GM23248 (cell line): Measurements from ENCODE around the gene LDHAL6A. TPM values are rescaled to one million over a fixed set of nuclear protein-coding genes. Genes with fewer than 3 reads are reported as not detected.

Experiments used
- DNase-seq: peaks from one replicate; pipeline ENCODE4 v3.0.0-alpha.2; 2015
- H2AFZ ChIP-seq: fragments of 200-600 bp; sonication (generic); 2 replicates; pipeline ENCODE4 v1.6.1; 2016; ENCODE audit warnings: antibody characterized with exemption
- H3F3A ChIP-seq: fragments of 200-600 bp; sonication (generic); 2 replicates; pipeline ENCODE4 v1.6.1; 2016; ENCODE audit warnings: mild to moderate bottlenecking, antibody characterized with exemption, mixed run types; ENCODE audit not compliant: insufficient read depth
- H3K27ac ChIP-seq: fragments of 200-600 bp; sonication (generic); 2 replicates; pipeline ENCODE4 v1.5.1; 2016; ENCODE audit warnings: mild to moderate bottlenecking
- H3K27me3 ChIP-seq: fragments of 200-600 bp; sonication (generic); replicated peaks from 2 replicates; pipeline ENCODE4 v1.6.1; 2016; ENCODE audit warnings: mild to moderate bottlenecking; ENCODE audit not compliant: insufficient read depth
- H3K36me3 ChIP-seq: fragments of 200-600 bp; sonication (generic); 2 replicates; pipeline ENCODE4 v1.6.1; 2016; ENCODE audit warnings: low read depth, mild to moderate bottlenecking
- H3K4me1 ChIP-seq: fragments of 200-600 bp; sonication (generic); 2 replicates; pipeline ENCODE4 v1.6.1; 2016; ENCODE audit warnings: mild to moderate bottlenecking; ENCODE audit not compliant: insufficient read depth
- H3K4me2 ChIP-seq: fragments of 200-600 bp; sonication (generic); one replicate; pipeline ENCODE4 v1.6.1; 2016; ENCODE audit warnings: mild to moderate bottlenecking; ENCODE audit not compliant: unreplicated experiment
- H3K4me3 ChIP-seq: fragments of 200-600 bp; sonication (generic); 2 replicates; pipeline ENCODE4 v1.5.1; 2016; ENCODE audit warnings: mild to moderate bottlenecking
- H3K79me2 ChIP-seq: fragments of 200-600 bp; sonication (generic); 2 replicates; pipeline ENCODE4 v1.6.1; 2016; ENCODE audit warnings: mild to moderate bottlenecking; ENCODE audit not compliant: insufficient read depth
- H3K9ac ChIP-seq: fragments of 200-600 bp; sonication (generic); 2 replicates; pipeline ENCODE4 v1.6.1; 2016; ENCODE audit warnings: mild to moderate bottlenecking
- H3K9me2 ChIP-seq: fragments of 200-600 bp; sonication (generic); 2 replicates; pipeline ENCODE4 v1.6.1; 2016; ENCODE audit warnings: mixed run types, mild to moderate bottlenecking, moderate library complexity; ENCODE audit not compliant: insufficient read depth
- H3K9me3 ChIP-seq: fragments of 200-600 bp; sonication (generic); one replicate; pipeline ENCODE4 v1.6.1; 2017; ENCODE audit warnings: low read depth
- H4K20me1 ChIP-seq: fragments of 200-600 bp; sonication (generic); 2 replicates; pipeline ENCODE4 v1.6.0; 2016; ENCODE audit not compliant: insufficient read depth
- EZH2 ChIP-seq: fragments of 200-600 bp; sonication (generic); IDR thresholded peaks from 2 replicates; pipeline ENCODE4 v1.6.1; 2018; ENCODE audit warnings: antibody characterized with exemption, mild to moderate bottlenecking; ENCODE audit not compliant: insufficient read depth, poor library complexity, severe bottlenecking
- EZH2phosphoT487 ChIP-seq: fragments of 200-600 bp; sonication (generic); IDR thresholded peaks from 2 replicates; pipeline ENCODE4 v1.6.1; 2018; ENCODE audit warnings: antibody characterized with exemption, moderate library complexity, mild to moderate bottlenecking, low read depth; ENCODE audit not compliant: insufficient read depth
- WGBS, 2 experiments: methylation state at CpG; one replicate each; pipeline ENCODE4 v1.1.6; 2015 to 2017; ENCODE audit warnings: low lambda C conversion rate in 2 of 2, low coverage in 1 of 2; ENCODE audit errors: missing lambda C conversion rate in 2 of 2; 5-methylcytosine and 5-hydroxymethylcytosine counted together
- in situ Hi-C: fragments of 300-500 bp; cut with MboI; formaldehyde crosslinking; loops from 2 replicates; pipeline ENCODE4 v1.15.0; 2020
- polyA plus RNA-seq: library from polyadenylated mRNA; unstranded; fragments of >200 nt; fragmentation: Nextera tagmentation; extraction: Ambion mirVana; gene quantifications from 2 replicates; pipeline ENCODE4 v1.2.1, GENCODE V29; 2016
- total RNA-seq: library from RNA; depleted of rRNA; stranded (reverse); fragments of >200 nt; shearing (Covaris generic); gene quantifications from 2 replicates; pipeline ENCODE4 v1.2.3, GENCODE V29; 2014

Gene LDHAL6A
- total and polyA plus RNA-seq, 2 experiments from 2014 or later, result 0.09 TPM; not detected in 1

DNA sequence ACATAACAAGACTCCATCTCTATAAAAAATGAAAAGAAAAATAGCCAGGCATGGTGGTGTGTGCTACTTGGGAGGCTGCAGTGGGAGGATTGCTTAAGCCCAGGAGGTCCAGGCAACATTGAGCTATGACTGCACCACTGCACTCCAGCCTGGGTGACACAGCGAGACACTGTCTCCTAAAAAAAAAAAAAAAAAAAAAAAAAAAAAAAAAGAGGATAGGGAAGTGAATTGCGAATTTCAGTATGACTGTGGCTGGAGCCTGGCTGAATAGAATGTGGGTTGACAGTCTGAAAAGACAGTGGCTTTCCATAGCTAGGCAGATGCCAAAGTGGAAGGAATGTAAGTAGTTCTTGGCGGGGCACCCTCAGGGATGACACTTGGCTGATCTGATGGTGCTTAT is 6.4 kb upstream of the LDHAL6A start:
- Histone ChIP-seq H4K20me1 (no peaks in the 10 kb centered on the region), H3K27me3 (no peaks in the 10 kb centered on the region), H3K36me3 (no peaks in the 10 kb centered on the region), H3K9ac (no peak overlapping the region), H3K9me3 (no peaks in the 10 kb centered on the region), H2AFZ (no peak overlapping the region), H3K4me1 (no peaks in the 10 kb centered on the region), H3K79me2 (no peaks in the 10 kb centered on the region), H3K9me2 (no peaks in the 10 kb centered on the region), H3K27ac (no peak overlapping the region), H3F3A (no peaks in the 10 kb centered on the region), H3K4me3 (no peak overlapping the region), H3K4me2 (no peak overlapping the region)
- TF ChIP-seq EZH2phosphoT487 (no peak), EZH2 (no peak)
- no peak for DNase-seq
- in situ Hi-C loops, result no loop called here
- whole genome bisulfite sequencing, 2 experiments, result 74 to 78% methylated on average over 3 of the region's 3 CpGs

DNA sequence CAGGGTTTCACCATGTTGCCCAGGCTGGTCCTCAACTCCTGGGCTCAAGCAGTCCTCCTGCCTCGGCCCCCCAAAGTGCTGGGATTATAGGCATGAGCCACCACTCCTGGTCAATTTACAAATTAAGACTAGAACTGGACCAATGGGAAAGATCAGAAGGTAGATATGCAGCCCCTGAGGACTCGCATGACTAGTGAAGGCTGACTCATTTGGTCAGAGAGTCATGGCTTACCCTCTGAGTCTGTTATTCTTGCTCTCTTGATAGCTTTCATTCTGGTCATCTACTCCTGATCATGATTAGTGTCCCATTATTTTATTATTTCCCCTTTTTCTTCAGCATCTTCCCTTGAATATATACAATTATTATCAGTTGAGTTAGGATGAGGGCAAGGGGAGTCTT is 2.7 kb upstream of the LDHAL6A start:
- H3K27me3 ChIP-seq, result no peaks in the 10 kb centered on the region
- H3K9ac ChIP-seq, result no peak overlapping the region
- 26 to 36% methylated on average over 2 of the region's 2 CpGs for WGBS, 2 experiments
- H3K36me3 ChIP-seq, result no peaks in the 10 kb centered on the region
- TF ChIP-seq EZH2 (no peak), EZH2phosphoT487 (no peak)
- H3K79me2 ChIP-seq, result no peaks in the 10 kb centered on the region
- H3K4me1 ChIP-seq, result no peaks in the 10 kb centered on the region; the same call in 1 of the 2 replicates
- no peak overlapping the region for H3K27ac ChIP-seq
- DNase-seq, result peak; percentile 69
- H3F3A ChIP-seq, result no peaks in the 10 kb centered on the region
- H3K9me3 ChIP-seq, result no peaks in the 10 kb centered on the region
- H3K4me2 ChIP-seq, result no peak overlapping the region
- no peaks in the 10 kb centered on the region for H4K20me1 ChIP-seq
- H3K4me3 ChIP-seq, result no peak overlapping the region
- H3K9me2 ChIP-seq, result no peaks in the 10 kb centered on the region
- H2AFZ ChIP-seq, result no peak overlapping the region
- in situ Hi-C loops, result no loop called here

DNA sequence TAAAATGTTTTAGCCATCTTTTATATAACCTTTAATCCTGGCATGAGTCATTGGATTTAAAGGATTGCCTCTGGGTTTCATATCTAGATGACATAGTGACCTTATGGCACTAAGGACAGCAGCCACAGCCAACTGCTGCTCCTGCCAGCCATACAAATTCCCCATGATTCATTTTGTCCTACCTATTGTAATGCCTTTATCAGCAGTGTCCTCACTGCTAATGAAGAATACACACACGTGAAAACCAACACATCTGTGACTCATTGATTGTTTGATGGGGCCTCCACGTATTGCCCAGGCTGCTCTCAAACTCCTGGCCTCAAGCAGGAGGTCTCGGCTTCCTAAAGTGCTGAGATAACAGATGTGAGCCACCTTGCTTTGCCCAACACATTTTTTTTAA is 1.8 kb downstream of the LDHAL6A start:
- in situ Hi-C loops, result no loop called here
- no peaks in the 10 kb centered on the region for H3K79me2 ChIP-seq
- no peak overlapping the region for H2AFZ ChIP-seq
- no peak overlapping the region for H3K27ac ChIP-seq
- TF ChIP-seq EZH2phosphoT487 (no peak), EZH2 (no peak)
- no peaks in the 10 kb centered on the region for H3K9me3 ChIP-seq
- DNase-seq, result no peak
- H3K4me3 ChIP-seq, result no peak overlapping the region
- no peaks in the 10 kb centered on the region for H3K9me2 ChIP-seq
- no peaks in the 10 kb centered on the region for H3K27me3 ChIP-seq
- 20 to 22% methylated on average over 3 of the region's 3 CpGs for WGBS, 2 experiments
- H3K4me1 ChIP-seq, result no peaks in the 10 kb centered on the region; the same call in 1 of the 2 replicates
- H3K4me2 ChIP-seq, result no peak overlapping the region
- H3K9ac ChIP-seq, result no peak overlapping the region
- H4K20me1 ChIP-seq, result no peaks in the 10 kb centered on the region; the same call in 1 of the 2 replicates
- H3K36me3 ChIP-seq, result no peaks in the 10 kb centered on the region
- no peaks in the 10 kb centered on the region for H3F3A ChIP-seq

DNA sequence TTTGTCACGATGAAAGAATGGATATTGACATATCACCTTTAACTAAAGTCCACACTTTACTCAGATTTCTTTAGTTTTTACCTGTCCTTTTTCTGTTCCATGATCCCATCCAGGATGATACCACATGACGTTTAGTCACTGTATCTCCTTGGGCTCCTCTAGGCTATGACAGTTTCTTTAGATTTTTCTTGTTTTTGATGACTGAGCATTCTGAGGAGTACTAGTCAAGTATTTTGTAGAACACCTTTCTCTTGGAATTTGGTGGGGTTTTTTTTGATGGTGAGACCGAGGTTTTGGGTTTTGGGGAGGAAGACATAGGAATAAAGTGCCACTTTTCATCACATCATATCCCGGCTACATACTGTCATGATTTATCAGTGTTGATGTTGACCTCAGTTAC is 4.0 kb downstream of the LDHAL6A start:
- no peaks in the 10 kb centered on the region for H3K27me3 ChIP-seq
- no peak overlapping the region for H2AFZ ChIP-seq
- no peak overlapping the region for H3K4me2 ChIP-seq
- no peak overlapping the region for H3K9ac ChIP-seq
- no peaks in the 10 kb centered on the region for H3F3A ChIP-seq
- no peaks in the 10 kb centered on the region for H3K9me3 ChIP-seq
- no peak for DNase-seq
- H3K4me3 ChIP-seq, result no peak overlapping the region
- H4K20me1 ChIP-seq, result no peaks in the 10 kb centered on the region; the same call in 1 of the 2 replicates
- no peaks in the 10 kb centered on the region for H3K9me2 ChIP-seq
- H3K27ac ChIP-seq, result no peak overlapping the region
- no peaks in the 10 kb centered on the region for H3K36me3 ChIP-seq
- WGBS, 2 experiments, result 84 to 86% methylated on average over 4 of the region's 4 CpGs
- no peaks in the 10 kb centered on the region; the same call in 1 of the 2 replicates for H3K4me1 ChIP-seq
- TF ChIP-seq EZH2phosphoT487, result no peak
- TF ChIP-seq EZH2, result no peak
- in situ Hi-C loops, result no loop called here
- H3K79me2 ChIP-seq, result no peaks in the 10 kb centered on the region

DNA sequence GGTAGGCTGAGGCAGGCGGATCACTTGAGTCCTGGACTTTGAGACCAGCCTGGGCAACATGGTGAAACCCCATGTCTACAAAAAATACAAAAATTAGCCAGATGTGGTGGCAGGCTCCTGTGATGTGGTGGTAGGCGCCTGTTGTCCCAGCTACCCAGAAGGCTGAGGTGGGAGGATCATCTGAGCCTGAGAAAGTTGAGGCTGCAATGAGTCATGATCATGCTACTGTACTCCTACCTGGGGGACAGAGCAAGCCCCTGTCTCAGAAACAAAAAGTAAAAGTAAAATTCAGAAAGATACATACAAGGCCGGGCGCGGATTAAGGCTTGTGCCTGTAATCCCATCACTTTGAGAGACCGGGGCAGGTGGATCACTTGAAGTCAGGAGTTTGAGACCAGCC is 6.3 kb downstream of the LDHAL6A start:
- Histone ChIP-seq H3K4me1 (no peaks in the 10 kb centered on the region; the same call in 1 of the 2 replicates), H3K27me3 (no peaks in the 10 kb centered on the region), H3K36me3 (no peaks in the 10 kb centered on the region), H3K4me2 (no peak overlapping the region), H3K27ac (no peak overlapping the region), H3K9me3 (no peaks in the 10 kb centered on the region), H3K79me2 (no peaks in the 10 kb centered on the region), H4K20me1 (no peaks in the 10 kb centered on the region; the same call in 1 of the 2 replicates), H3K4me3 (no peak overlapping the region), H3K9ac (no peak overlapping the region), H3K9me2 (no peaks in the 10 kb centered on the region), H3F3A (no peaks in the 10 kb centered on the region), H2AFZ (no peak overlapping the region)
- DNase-seq, result no peak
- in situ Hi-C loops, result no loop called here
- no peak for TF ChIP-seq EZH2phosphoT487
- no peak for TF ChIP-seq EZH2
- 95% methylated on average over 6 of the region's 6 CpGs for WGBS, 2 experiments
